CD4-positive, alpha-beta T cell (primary cell): Measurements from ENCODE around the gene HDLBP. TPM values are rescaled to one million over a fixed set of nuclear protein-coding genes. Genes with fewer than 3 reads are reported as not detected.

Experiments used
- ATAC-seq: fragments of 200-7000 bp; cut with Tn5 transposase; one replicate; pipeline ENCODE4 v1.10.0; 2022; ENCODE audit warnings: mild to moderate bottlenecking; ENCODE audit not compliant: poor library complexity
- CTCF ChIA-PET: fragments of 350-600 bp; sonication (Branson Sonifier 250); formaldehyde crosslinking; loops from one replicate; lab custom pipeline; 2021; ENCODE audit warnings: antibody characterized with exemption, inconsistent platforms; lab: Charles Lee
- POLR2A ChIA-PET: fragments of 350-600 bp; sonication (Branson Sonifier 250); formaldehyde crosslinking; loops from one replicate; lab custom pipeline; 2021; ENCODE audit warnings: antibody characterized with exemption, inconsistent platforms; lab: Charles Lee
- DNase-seq, 14 experiments: peaks; one replicate each; pipeline ENCODE4 v3.0.0-alpha.2; 2013 to 2020; ENCODE audit warnings: mixed read lengths in 2 of 14
- H3K27ac ChIP-seq, 2 donors: one replicate each; pipeline versions ENCODE4 v1.5.1 to v1.7.0; 2013; ENCODE audit warnings: low read length in 2 of 2, low read depth in 1 of 2, mild to moderate bottlenecking in 1 of 2
- H3K27me3 ChIP-seq, 2 experiments: 1 replicate in 1 of 2; 2 replicates in 1 of 2; pipeline versions ENCODE4 v1.6.1 to v1.7.0; 2013; ENCODE audit warnings: low read length in 2 of 2, control low read depth in 1 of 2, mild to moderate bottlenecking in 1 of 2, moderate library complexity in 1 of 2; ENCODE audit not compliant: insufficient read depth in 2 of 2, control insufficient read depth in 1 of 2
- H3K36me3 ChIP-seq: one replicate; pipeline ENCODE4 v1.6.1; 2013; ENCODE audit warnings: low read length, control low read depth; ENCODE audit not compliant: insufficient read depth
- H3K4me1 ChIP-seq: one replicate; pipeline ENCODE4 v1.6.1; 2013; ENCODE audit warnings: low read length, control low read depth; ENCODE audit not compliant: insufficient read depth
- H3K4me3 ChIP-seq: one replicate; pipeline ENCODE4 v1.5.1; 2013; ENCODE audit warnings: mild to moderate bottlenecking, low read length, moderate library complexity
- H3K9me3 ChIP-seq, 2 experiments: 1 replicate in 1 of 2; 2 replicates in 1 of 2; pipeline versions ENCODE4 v1.6.1 to v1.7.0; 2013; ENCODE audit warnings: low read length in 2 of 2, mild to moderate bottlenecking in 2 of 2, control low read depth in 1 of 2, moderate library complexity in 1 of 2; ENCODE audit not compliant: control insufficient read depth in 1 of 2, insufficient read depth in 1 of 2
- H3K27ac Mint-ChIP-seq: one replicate; pipeline ENCODE4 v1.8.0; 2020; ENCODE audit warnings: mixed read lengths
- H3K27me3 Mint-ChIP-seq: one replicate; pipeline ENCODE4 v1.8.0; 2021; ENCODE audit warnings: mixed read lengths
- H3K36me3 Mint-ChIP-seq: one replicate; pipeline ENCODE4 v1.8.0; 2021; ENCODE audit warnings: low read depth, mixed read lengths
- H3K4me1 Mint-ChIP-seq: one replicate; pipeline ENCODE4 v1.8.0; 2021; ENCODE audit warnings: low read depth, mixed read lengths
- H3K4me3 Mint-ChIP-seq: one replicate; pipeline ENCODE4 v1.8.0; 2020; ENCODE audit warnings: mild to moderate bottlenecking, mixed read lengths
- H3K9me3 Mint-ChIP-seq: one replicate; pipeline ENCODE4 v1.8.0; 2020; ENCODE audit warnings: mixed read lengths
- CTCF ChIP-seq: fragments of 200-600 bp; IDR thresholded peaks from one replicate; pipeline ENCODE4 v1.8.0; 2022; ENCODE audit warnings: antibody characterized with exemption, mild to moderate bottlenecking
- intact Hi-C, 2 experiments: fragments of 100-400 bp; cut with DNase I in 1 of 2; cut with micrococcal nuclease in 1 of 2; formaldehyde crosslinking; loops; one replicate each; pipeline versions ENCODE4 v1.15.1 to v1.9.0; 2023 to 2025; cut with DNase I, micrococcal nuclease
- total RNA-seq, 174 experiments: library from RNA in 2 of 174; stranded (reverse) in 2 of 174; gene quantifications; one replicate each; pipeline ENCODE4 v1.2.3 and lab custom pipeline; 2021 to 2026

Gene HDLBP
- total RNA-seq, 2 experiments from 2014 or later = 82.0 to 97.9 TPM

- no peaks in the 10 kb centered on the region for H3K36me3 ChIP-seq
- peak overlapping the region; percentile 4 for H3K4me3 Mint-ChIP-seq
- ATAC-seq = no peak
- no peak overlapping the region for H3K4me3 ChIP-seq
- H3K4me1 Mint-ChIP-seq = peaks cover 16% of the 10 kb centered on the region
- H3K36me3 Mint-ChIP-seq = no peaks in the 10 kb centered on the region
- no peaks in the 10 kb centered on the region for H3K27me3 Mint-ChIP-seq
- H3K27ac ChIP-seq = no peak overlapping the region
- DNase-seq = no peak
- H3K27me3 ChIP-seq = no peaks in the 10 kb centered on the region
- H3K9me3 Mint-ChIP-seq = no peaks in the 10 kb centered on the region
- intact Hi-C loops = loop anchor here (10.0 kb wide), 2 partner anchors 129 to 659 kb away; partner anchors contain the start of gene ANKMY1 (in 1 of the 2)
- ChIA-PET POLR2A (no interaction called here), CTCF (no interaction called here)
- no peaks in the 10 kb centered on the region for H3K9me3 ChIP-seq
- TF ChIP-seq CTCF = no peak
- peaks cover 13% of the 10 kb centered on the region for H3K4me1 ChIP-seq
- H3K27ac Mint-ChIP-seq = no peak overlapping the region
Observed at GRCh38 chr2:241214209-241214608, 101.3 kb downstream of the HDLBP start.

DNA sequence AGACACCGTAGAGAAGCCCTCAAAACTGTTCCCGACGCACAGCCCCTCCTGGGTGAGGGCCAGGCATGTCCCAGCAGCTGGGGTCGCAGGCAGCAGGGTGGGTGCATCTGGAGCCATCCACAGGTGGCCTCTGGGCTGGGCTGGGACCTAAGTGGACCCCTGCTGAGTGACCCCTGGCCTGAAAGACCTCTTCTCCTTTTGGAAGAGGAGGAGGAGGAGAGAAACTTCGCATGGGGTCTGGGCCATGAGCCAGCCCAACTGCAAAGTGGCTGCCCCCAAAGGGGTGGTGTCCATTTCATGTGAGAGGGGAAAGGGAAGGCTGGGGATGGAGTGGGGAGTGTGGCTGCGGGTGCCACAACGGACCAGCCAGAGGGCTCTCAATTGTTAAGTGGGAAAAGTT, 101.9 kb downstream of the HDLBP start:
- Mint-ChIP-seq H3K4me1 (peaks cover 9% of the 10 kb centered on the region), H3K9me3 (no peaks in the 10 kb centered on the region), H3K36me3 (no peaks in the 10 kb centered on the region), H3K4me3 (no peak overlapping the region), H3K27ac (no peak overlapping the region), H3K27me3 (no peaks in the 10 kb centered on the region)
- Histone ChIP-seq H3K4me1 (peaks cover 7% of the 10 kb centered on the region), H3K27ac (no peak overlapping the region), H3K36me3 (no peaks in the 10 kb centered on the region), H3K4me3 (no peak overlapping the region), H3K27me3 (no peaks in the 10 kb centered on the region), H3K9me3 (no peaks in the 10 kb centered on the region)
- no peak for ATAC-seq
- intact Hi-C loops = loop anchor here (10.0 kb wide), 2 partner anchors 129 to 659 kb away; partner anchors contain the start of gene ANKMY1 (in 1 of the 2)
- no peak for TF ChIP-seq CTCF
- DNase-seq = no peak
- POLR2A ChIA-PET = no interaction called here
- CTCF ChIA-PET = no interaction called here

DNA sequence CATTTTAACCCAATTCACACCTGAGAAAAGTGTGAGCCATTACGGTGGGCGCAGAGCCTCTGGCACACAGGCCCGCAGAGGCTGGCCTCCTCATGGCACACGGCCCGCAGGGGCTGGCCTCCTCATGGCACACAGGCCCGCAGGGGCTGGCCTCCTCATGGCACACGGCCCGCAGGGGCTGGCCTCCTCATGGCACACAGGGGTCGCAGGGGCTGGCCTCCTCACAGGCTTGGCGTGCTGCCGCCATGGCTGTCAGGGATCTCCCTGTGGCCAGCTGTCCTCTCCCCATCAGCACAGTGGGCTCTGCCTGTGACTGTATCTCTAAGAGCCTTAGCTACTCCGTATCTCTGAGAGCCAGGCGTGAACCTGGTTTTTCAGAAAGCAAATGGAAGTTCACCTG, 102.4 kb downstream of the HDLBP start:
- H3K27ac ChIP-seq = no peak overlapping the region
- intact Hi-C loops = loop anchor here (10.0 kb wide), 2 partner anchors 128 to 658 kb away; partner anchors contain the start of gene ANKMY1 (in 1 of the 2)
- Mint-ChIP-seq H3K9me3 (no peaks in the 10 kb centered on the region), H3K4me3 (no peak overlapping the region), H3K4me1 (peaks cover 5% of the 10 kb centered on the region), H3K27ac (no peak overlapping the region), H3K27me3 (no peaks in the 10 kb centered on the region), H3K36me3 (no peaks in the 10 kb centered on the region)
- H3K4me1 ChIP-seq = peaks cover 5% of the 10 kb centered on the region
- H3K27me3 ChIP-seq = no peaks in the 10 kb centered on the region
- no peak for TF ChIP-seq CTCF
- DNase-seq (no peak), ATAC-seq (no peak)
- no peaks in the 10 kb centered on the region for H3K9me3 ChIP-seq
- ChIA-PET CTCF (no interaction called here), POLR2A (no interaction called here)
- no peaks in the 10 kb centered on the region for H3K36me3 ChIP-seq
- H3K4me3 ChIP-seq = no peak overlapping the region
